B cell (primary cell): ENCODE results near the gene PTPRM.

ENCODE experiments used
- CTCF ChIP-seq: fragments of 200-600 bp; IDR thresholded peaks from one replicate; pipeline ENCODE4 v1.8.0; 2022; ENCODE audit warnings: antibody characterized with exemption, mild to moderate bottlenecking
- EZH2 ChIP-seq: IDR thresholded peaks from 2 replicates; pipeline ENCODE4 v1.6.1; 2012; ENCODE audit warnings: borderline replicate concordance, low read depth, mild to moderate bottlenecking, moderate library complexity, low read length; ENCODE audit not compliant: insufficient read depth, poor library complexity, severe bottlenecking

- TF ChIP-seq CTCF (no peak), EZH2 (no peak)
Measured at GRCh38 chr18:7896805-7897518, 329.8 kb downstream of the PTPRM start.
